GM21528 (cell line): ENCODE measurements around the gene IDH2.

ENCODE experiments used
- ATAC-seq: cut with Tn5 transposase; IDR thresholded peaks from one replicate; pipeline ENCODE4 v1.9.1; 2021; ENCODE audit warnings: mild to moderate bottlenecking, moderate library complexity; ENCODE audit not compliant: unreplicated experiment, low FRiP score

IDH2 gene

GRCh38 chr15:90067953-90068606, 34.2 kb downstream of the IDH2 start:
- no peak for ATAC-seq

GRCh38 chr15:90067181-90067952, 34.9 kb downstream of the IDH2 start:
- no peak for ATAC-seq

- ATAC-seq: no peak
Measured at GRCh38 chr15:90065682-90066049, 36.6 kb downstream of the IDH2 start.

GRCh38 chr15:90064911-90065681, 37.2 kb downstream of the IDH2 start:
- ATAC-seq: no peak

- no peak for ATAC-seq
Measured at GRCh38 chr15:90063770-90064247, 38.5 kb downstream of the IDH2 start.

GRCh38 chr15:90062973-90063769, 39.1 kb downstream of the IDH2 start:
- ATAC-seq: no peak

GRCh38 chr15:90062462-90062932, 39.8 kb downstream of the IDH2 start:
- ATAC-seq: no peak

GRCh38 chr15:90062023-90062442, 40.2 kb downstream of the IDH2 start:
- no peak for ATAC-seq

GRCh38 chr15:90060797-90061196, 41.5 kb downstream of the IDH2 start:
- no peak for ATAC-seq

GRCh38 chr15:90059208-90059985, 42.9 kb downstream of the IDH2 start:
- ATAC-seq: peak; percentile 88

- ATAC-seq: no peak
Measured at GRCh38 chr15:90058775-90059174, 43.5 kb downstream of the IDH2 start.

- ATAC-seq: no peak
Measured at GRCh38 chr15:90058308-90058707, 44.0 kb downstream of the IDH2 start.

GRCh38 chr15:90056529-90056928, 45.7 kb downstream of the IDH2 start:
- ATAC-seq: no peak

- ATAC-seq: no peak
Measured at GRCh38 chr15:90055182-90055581, 47.1 kb downstream of the IDH2 start.

- no peak for ATAC-seq
Measured at GRCh38 chr15:90054618-90055097, 47.6 kb downstream of the IDH2 start.

- no peak for ATAC-seq
Measured at GRCh38 chr15:90053685-90054466, 48.4 kb downstream of the IDH2 start.

- no peak for ATAC-seq
Measured at GRCh38 chr15:90051874-90052273, 50.4 kb downstream of the IDH2 start.
